Panc1 (cell line): ENCODE data around the gene PIH1D1. TPM values are rescaled to one million over a fixed set of nuclear protein-coding genes. Genes with fewer than 3 reads are reported as not detected.

Source experiments
- ATAC-seq: fragments of 200-7000 bp; cut with Tn5 transposase; 2 replicates; pipeline ENCODE4 v1.9.1; 2020; ENCODE audit warnings: mild to moderate bottlenecking, moderate library complexity
- BruUV-seq: library from RNA; stranded (reverse); fragments of 400-500 nt; replicated peaks from 2 replicates; lab custom pipeline; 2021; lab: Mats Ljungman, UMichigan
- CTCF ChIA-PET: fragments of 300-600 bp; sonication (Branson Sonifier 250); formaldehyde crosslinking; loops from one replicate; lab custom pipeline; 2022; ENCODE audit warnings: antibody characterized with exemption; lab: Charles Lee
- POLR2A ChIA-PET: fragments of 300-600 bp; sonication (Branson Sonifier 250); formaldehyde crosslinking; loops from one replicate; lab custom pipeline; 2022; ENCODE audit warnings: antibody characterized with exemption; lab: Charles Lee
- DNase-seq: peaks from one replicate; pipeline ENCODE4 v3.0.0-alpha.2; 2010; ENCODE audit warnings: low read depth, low spot score
- H3K27ac ChIP-seq: 2 replicates; pipeline ENCODE4 v1.5.1; 2011; ENCODE audit warnings: mild to moderate bottlenecking, low read length, inconsistent platforms
- H3K27me3 ChIP-seq: fragments of 200-500 bp; sonication (Bioruptor generic); 2 replicates; pipeline ENCODE4 v1.6.0; 2014; ENCODE audit warnings: low read length, inconsistent platforms; ENCODE audit not compliant: control insufficient read depth, insufficient read depth
- H3K36me3 ChIP-seq: fragments of 200-500 bp; sonication (Bioruptor generic); 2 replicates; pipeline ENCODE4 v1.5.1; 2014; ENCODE audit warnings: inconsistent platforms, mild to moderate bottlenecking, low read length, moderate library complexity; ENCODE audit not compliant: control insufficient read depth, insufficient read depth
- H3K4me1 ChIP-seq: 2 replicates; pipeline ENCODE4 v1.5.1; 2011; ENCODE audit warnings: inconsistent platforms, mild to moderate bottlenecking, low read length, moderate library complexity; ENCODE audit not compliant: control insufficient read depth, insufficient read depth
- H3K4me3 ChIP-seq, 2 experiments: 2 replicates each; pipeline ENCODE4 v1.5.1; 2011 to 2012; ENCODE audit warnings: low read depth in 2 of 2, low read length in 2 of 2, mild to moderate bottlenecking in 2 of 2, inconsistent platforms in 1 of 2, moderate library complexity in 1 of 2
- H3K9me3 ChIP-seq: fragments of 200-500 bp; sonication (Bioruptor generic); 2 replicates; pipeline ENCODE4 v1.5.1; 2014; ENCODE audit warnings: low read depth, mild to moderate bottlenecking, inconsistent platforms, low read length, moderate library complexity; ENCODE audit not compliant: control insufficient read depth, insufficient read depth
- CTCF ChIP-seq: fragments of 450-650 bp; IDR thresholded peaks from 2 replicates; pipeline ENCODE4 v1.5.1; 2017; ENCODE audit warnings: mild to moderate bottlenecking
- POLR2AphosphoS5 ChIP-seq: IDR thresholded peaks from 2 replicates; pipeline ENCODE4 v1.6.1; 2012; ENCODE audit warnings: mild to moderate bottlenecking, low read depth, low read length, moderate library complexity
- REST ChIP-seq, 2 experiments: IDR thresholded peaks; 2 replicates each; pipeline ENCODE4 v1.6.1; 2011 to 2012; ENCODE audit warnings: low read depth in 2 of 2, control low read depth in 1 of 2, low read length in 1 of 2, mild to moderate bottlenecking in 1 of 2, moderate library complexity in 1 of 2; ENCODE audit not compliant: insufficient read depth in 1 of 2
- SIN3A ChIP-seq: IDR thresholded peaks from 2 replicates; pipeline ENCODE4 v1.6.1; 2012; ENCODE audit warnings: low read depth, mild to moderate bottlenecking, low read length, moderate library complexity, borderline replicate concordance; ENCODE audit not compliant: insufficient read depth
- TCF7L2 ChIP-seq: IDR thresholded peaks from 2 replicates; pipeline ENCODE4 v1.6.1; 2011; ENCODE audit warnings: mild to moderate bottlenecking, low read depth, low read length, inconsistent platforms
- in situ Hi-C: cut with HindIII; loops from 2 replicates; pipeline ENCODE4 v1.10.0; 2016; ENCODE audit warnings: low sequenced_read_pairs, low pct_unique_long_range_greater_than_20kb
- intact Hi-C: fragments of 100-400 bp; cut with micrococcal nuclease; formaldehyde crosslinking; loops from one replicate; pipeline ENCODE4 v1.10.0; 2022; ENCODE audit not compliant: unreplicated experiment
- total RNA-seq: library from RNA; stranded (reverse); gene quantifications from one replicate; pipeline ENCODE4 v1.2.1, GENCODE V29; 2021; ENCODE audit not compliant: unreplicated experiment

Gene PIH1D1
- total RNA-seq, 1 experiment from 2014 or later, result 78.5 TPM

GRCh38 chr19:49411681-49412326 lies 39.8 kb downstream of the PIH1D1 start:
- no peak for DNase-seq
- Histone ChIP-seq H3K27me3 (no peaks in the 10 kb centered on the region), H3K27ac (no peak overlapping the region), H3K36me3 (no peaks in the 10 kb centered on the region), H3K4me3 (no peak overlapping the region), H3K9me3 (no peaks in the 10 kb centered on the region), H3K4me1 (no peaks in the 10 kb centered on the region)
- ChIA-PET CTCF (no interaction called here), POLR2A (no interaction called here)
- intact Hi-C loops, result no loop called here
- in situ Hi-C loops, result no loop called here
- no TSS peak for BruUV-seq
- no peak for TF ChIP-seq CTCF
- no peak for TF ChIP-seq TCF7L2
- no peak for TF ChIP-seq POLR2AphosphoS5
- no peak for TF ChIP-seq REST (IDR thresholded peaks at IDR 0.05; ENCODE audit: insufficient read depth in 1 of 2, low read depth in 2 of 2, low read length in 1 of 2)
- no peak for TF ChIP-seq SIN3A
- no peak for ATAC-seq

- CTCF ChIA-PET, result no interaction called here
- no peaks in the 10 kb centered on the region for H3K9me3 ChIP-seq
- in situ Hi-C loops, result no loop called here
- H3K27me3 ChIP-seq, result no peaks in the 10 kb centered on the region
- BruUV-seq, result no TSS peak
- ATAC-seq (no peak), DNase-seq (no peak)
- H3K4me3 ChIP-seq, result no peak overlapping the region
- TF ChIP-seq SIN3A (no peak), CTCF (no peak), POLR2AphosphoS5 (no peak), REST (IDR thresholded peaks at IDR 0.05; ENCODE audit: insufficient read depth in 1 of 2, low read depth in 2 of 2, low read length in 1 of 2) (no peak), TCF7L2 (no peak)
- H3K4me1 ChIP-seq, result no peaks in the 10 kb centered on the region
- intact Hi-C loops, result no loop called here
- no peak overlapping the region for H3K27ac ChIP-seq
- no peaks in the 10 kb centered on the region for H3K36me3 ChIP-seq
- POLR2A ChIA-PET, result no interaction called here
Observed at GRCh38 chr19:49409441-49410029, 42.1 kb downstream of the PIH1D1 start.
